Stimulated activated CD8-positive, alpha-beta memory T cell treated with anti-CD3 and anti-CD28 coated beads, Interleukin-15, amount 100 ng/mL, for 4 hours (primary cell): Measurements from ENCODE around the gene CD1C.
"Not testable (repeated sequence)": the region's sequence is repeated elsewhere in the genome, so short reads cannot be mapped to it uniquely, and the experiment has no call there.

ENCODE experiments used
- DNase-seq, 2 donors: peaks; one replicate each; pipeline ENCODE4 v3.0.0-alpha.2; 2020; ENCODE audit warnings: low read depth in 2 of 2

Gene CD1C

DNA sequence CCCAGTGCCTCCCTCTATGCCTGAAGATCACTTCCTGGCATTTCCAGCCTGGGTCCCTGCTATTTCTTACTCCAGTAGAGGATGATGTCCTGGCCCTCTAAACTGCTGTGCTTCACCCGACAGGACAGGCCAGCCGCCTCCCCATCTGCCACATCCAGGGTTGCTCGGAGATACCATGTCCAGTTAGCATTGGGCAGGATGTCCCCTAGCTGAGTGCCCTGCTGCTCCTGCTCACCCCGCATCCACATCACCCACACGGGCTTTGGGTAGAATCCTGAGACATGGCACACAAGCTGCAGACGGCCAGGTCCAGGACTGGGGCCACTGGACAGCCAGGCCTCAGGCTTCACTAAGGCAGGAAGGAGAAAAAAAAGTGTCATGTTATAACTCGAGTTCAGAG, 39.6 kb downstream of the CD1C start:
- DNase-seq = no peak

DNA sequence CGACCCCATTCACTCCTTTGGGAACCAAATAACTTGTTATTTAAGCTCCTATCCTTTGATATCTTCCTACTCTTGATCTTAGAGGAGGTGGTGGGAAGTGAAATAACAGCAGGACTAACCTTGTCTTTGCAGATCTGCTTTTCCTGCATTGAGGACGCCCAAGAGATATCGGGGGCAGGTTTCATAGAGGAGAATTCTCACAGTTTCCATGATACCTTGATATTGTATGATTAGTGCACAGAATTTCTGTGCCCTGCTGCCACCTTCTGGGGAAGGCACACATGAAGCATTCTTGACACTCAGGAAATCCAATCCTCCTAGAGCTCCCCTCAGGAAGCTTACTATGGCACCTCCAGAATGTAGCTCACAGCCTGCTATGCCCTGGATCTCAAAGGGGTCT, 40.0 kb downstream of the CD1C start:
- DNase-seq = no peak

- no peak for DNase-seq
These were observed 40.8 kb downstream of the CD1C start for GRCh38 chr1:158330391-158331105.

DNA sequence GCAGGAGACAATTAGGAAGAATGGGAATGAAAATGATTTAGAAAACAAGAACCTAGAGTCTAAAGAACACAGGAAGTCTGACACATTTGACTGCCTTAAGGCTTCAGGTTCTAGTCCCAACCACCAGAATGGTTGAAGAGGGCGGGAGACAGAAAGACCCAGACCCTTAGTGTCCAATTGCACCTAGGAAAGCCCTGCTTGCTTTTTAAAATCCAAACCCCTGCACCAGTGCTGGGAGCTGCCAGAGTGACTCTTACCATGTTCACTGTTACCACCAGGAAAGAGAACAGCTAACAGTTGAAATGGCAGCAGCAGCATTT, 41.3 kb downstream of the CD1C start:
- no peak for DNase-seq

DNA sequence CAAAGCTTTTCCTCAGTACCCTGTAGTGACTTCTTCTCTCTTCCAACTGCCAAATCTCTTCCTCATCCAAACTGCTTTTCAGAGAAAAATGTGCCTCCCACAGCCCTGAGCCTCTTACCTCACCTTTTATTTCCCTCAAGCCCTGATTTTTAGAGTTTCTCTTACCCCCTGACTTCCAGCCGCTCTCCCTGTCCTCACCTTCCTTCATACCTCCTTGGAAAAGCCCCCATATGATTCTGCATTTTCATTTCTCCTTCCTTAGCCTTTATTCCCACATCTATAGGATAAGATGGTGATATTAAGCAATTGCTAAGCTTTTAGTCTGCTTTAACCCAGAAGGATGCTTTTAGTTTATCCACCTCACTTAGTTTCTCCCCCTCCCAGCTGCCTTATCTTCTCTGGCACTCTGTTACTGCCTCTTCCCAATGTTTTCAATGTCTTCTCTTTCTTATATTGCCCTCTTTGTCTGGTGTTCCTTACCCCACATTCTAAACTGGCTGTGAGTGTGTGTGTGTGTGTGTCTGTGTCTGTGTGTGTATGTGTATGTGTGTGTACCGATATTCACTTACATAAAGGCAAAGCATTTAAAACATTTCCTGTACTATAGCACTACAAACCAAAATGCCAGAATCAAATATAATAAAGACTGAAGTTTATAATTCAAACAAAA, 41.9 kb downstream of the CD1C start, which contains the start of gene CD1B:
CD1B (minus strand) TSS at position 51 of the 670 bp plus-strand sequence. CDS start 108 bp downstream, outside the sequence.
- DNase-seq = no peak

- no peak for DNase-seq
These were observed 43.9 kb downstream of the CD1C start for GRCh38 chr1:158333405-158334155.

- no peak for DNase-seq
These were observed 44.9 kb downstream of the CD1C start for GRCh38 chr1:158334526-158335212.

DNA sequence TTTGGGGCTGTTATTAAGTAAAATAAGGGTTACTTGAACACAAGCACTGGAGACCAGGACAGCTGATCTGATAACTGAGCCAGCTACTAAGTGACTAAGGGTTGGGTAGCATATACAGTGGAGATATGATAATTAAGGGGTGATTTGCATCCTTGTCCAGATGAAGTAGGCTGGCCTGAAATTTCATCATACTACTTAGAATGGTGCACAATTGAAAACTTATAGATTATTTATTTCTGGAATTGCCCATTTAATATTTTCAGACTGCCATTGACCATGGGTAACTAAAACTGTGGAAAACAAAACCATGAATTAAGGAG, 45.5 kb downstream of the CD1C start:
- DNase-seq = no peak

DNA sequence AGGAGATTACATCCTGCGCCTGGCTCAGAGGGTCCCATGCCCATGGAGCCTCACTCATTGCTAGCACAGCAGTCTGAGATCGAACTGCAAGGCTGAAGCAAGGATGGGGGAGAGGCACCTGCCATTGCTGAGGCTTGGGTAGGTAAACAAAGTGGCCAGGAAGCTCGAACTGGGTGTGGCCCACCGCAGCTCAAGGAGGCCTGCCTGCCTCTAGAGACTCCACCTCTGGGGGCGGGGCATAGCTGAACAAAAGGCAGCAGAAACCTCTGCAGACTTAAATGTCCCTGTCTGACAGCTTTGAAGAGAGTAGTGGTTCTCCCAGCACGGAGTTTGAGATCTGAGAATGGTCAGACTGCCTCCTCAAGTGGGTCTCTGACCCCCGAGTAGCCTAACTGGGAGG, 46.7 kb downstream of the CD1C start:
- DNase-seq = not testable (repeated sequence)
